ENCODE results near the gene CAPN2.

Gene CAPN2

DNA sequence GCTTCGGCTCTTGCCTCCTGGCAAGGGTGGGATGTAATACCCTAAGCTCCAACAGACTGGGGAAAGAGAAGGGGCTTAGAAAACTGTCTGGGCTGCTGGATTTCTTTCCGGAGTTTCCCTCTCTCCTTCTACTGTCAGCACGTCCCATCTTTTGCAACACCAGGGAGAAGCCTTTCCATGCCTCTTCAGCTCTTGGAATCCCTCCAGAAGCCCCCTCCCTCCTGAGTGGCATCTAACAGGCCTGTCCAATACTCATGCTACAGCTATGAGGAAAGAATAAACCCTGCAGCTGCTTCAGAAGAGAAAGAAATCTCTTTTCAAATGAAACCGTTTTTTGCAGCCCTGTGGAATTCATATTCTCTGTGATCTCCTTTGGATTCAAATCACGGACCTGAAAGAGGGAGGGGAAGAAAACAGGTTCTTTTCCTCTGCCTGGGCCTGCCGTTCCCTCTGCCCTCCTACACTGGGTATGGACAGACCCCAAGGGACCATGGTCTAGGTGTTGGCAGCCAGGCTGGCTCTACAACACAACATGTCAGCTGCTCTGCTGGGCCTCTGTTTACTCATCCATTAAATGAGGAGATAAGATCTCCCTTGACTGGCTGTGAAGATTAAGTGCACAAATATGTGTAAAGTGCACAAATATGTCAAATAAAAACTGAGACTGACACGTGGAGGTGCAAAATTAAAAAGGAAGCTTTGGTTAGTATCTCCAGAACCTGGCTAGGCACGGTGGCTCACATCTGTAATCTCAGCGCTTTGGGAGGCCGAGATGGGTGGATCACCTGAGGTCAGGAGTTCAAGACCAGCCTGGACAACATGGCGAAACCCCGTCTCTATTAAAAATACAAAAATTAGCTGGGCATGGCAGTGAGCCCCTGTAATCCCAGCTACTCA lies 6.0 kb upstream of the CAPN2 start (continued):
- TF ChIP-seq, protein P1, sequence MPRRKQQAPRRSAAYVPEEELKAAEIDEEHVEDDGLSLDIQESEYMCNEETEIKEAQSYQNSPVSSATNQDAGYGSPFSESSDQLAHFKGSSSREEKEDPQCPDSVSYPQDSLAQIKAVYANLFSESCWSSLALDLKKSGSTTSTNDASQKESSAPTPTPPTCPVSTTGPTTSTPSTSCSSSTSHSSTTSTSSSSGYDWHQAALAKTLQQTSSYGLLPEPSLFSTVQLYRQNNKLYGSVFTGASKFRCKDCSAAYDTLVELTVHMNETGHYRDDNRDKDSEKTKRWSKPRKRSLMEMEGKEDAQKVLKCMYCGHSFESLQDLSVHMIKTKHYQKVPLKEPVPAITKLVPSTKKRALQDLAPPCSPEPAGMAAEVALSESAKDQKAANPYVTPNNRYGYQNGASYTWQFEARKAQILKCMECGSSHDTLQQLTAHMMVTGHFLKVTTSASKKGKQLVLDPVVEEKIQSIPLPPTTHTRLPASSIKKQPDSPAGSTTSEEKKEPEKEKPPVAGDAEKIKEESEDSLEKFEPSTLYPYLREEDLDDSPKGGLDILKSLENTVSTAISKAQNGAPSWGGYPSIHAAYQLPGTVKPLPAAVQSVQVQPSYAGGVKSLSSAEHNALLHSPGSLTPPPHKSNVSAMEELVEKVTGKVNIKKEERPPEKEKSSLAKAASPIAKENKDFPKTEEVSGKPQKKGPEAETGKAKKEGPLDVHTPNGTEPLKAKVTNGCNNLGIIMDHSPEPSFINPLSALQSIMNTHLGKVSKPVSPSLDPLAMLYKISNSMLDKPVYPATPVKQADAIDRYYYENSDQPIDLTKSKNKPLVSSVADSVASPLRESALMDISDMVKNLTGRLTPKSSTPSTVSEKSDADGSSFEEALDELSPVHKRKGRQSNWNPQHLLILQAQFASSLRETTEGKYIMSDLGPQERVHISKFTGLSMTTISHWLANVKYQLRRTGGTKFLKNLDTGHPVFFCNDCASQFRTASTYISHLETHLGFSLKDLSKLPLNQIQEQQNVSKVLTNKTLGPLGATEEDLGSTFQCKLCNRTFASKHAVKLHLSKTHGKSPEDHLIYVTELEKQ (tag by site-specific recombination; IDR thresholded peaks at IDR 0.05; ENCODE audit: borderline replicate concordance) = peak; percentile 79; the same call in 1 of the 2 replicates
- TF ChIP-seq ZNF701 (tag by site-specific recombination; IDR thresholded peaks at IDR 0.05) = no peak
- TF ChIP-seq OSR2 (tag by site-specific recombination; IDR thresholded peaks at IDR 0.05) = peak; percentile 77
- peak; percentile 74 for TF ChIP-seq ZXDB (tag by site-specific recombination; IDR thresholded peaks at IDR 0.05)
- TF ChIP-seq, protein P2, sequence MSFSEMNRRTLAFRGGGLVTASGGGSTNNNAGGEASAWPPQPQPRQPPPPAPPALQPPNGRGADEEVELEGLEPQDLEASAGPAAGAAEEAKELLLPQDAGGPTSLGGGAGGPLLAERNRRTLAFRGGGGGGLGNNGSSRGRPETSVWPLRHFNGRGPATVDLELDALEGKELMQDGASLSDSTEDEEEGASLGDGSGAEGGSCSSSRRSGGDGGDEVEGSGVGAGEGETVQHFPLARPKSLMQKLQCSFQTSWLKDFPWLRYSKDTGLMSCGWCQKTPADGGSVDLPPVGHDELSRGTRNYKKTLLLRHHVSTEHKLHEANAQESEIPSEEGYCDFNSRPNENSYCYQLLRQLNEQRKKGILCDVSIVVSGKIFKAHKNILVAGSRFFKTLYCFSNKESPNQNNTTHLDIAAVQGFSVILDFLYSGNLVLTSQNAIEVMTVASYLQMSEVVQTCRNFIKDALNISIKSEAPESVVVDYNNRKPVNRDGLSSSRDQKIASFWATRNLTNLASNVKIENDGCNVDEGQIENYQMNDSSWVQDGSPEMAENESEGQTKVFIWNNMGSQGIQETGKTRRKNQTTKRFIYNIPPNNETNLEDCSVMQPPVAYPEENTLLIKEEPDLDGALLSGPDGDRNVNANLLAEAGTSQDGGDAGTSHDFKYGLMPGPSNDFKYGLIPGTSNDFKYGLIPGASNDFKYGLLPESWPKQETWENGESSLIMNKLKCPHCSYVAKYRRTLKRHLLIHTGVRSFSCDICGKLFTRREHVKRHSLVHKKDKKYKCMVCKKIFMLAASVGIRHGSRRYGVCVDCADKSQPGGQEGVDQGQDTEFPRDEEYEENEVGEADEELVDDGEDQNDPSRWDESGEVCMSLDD (tag by site-specific recombination; IDR thresholded peaks at IDR 0.05) = no peak
- TF ChIP-seq ZNF37A (tag by site-specific recombination; IDR thresholded peaks at IDR 0.05) = no peak
- no peak for TF ChIP-seq ZNF138 (tag by site-specific recombination; IDR thresholded peaks at IDR 0.05; ENCODE audit: borderline replicate concordance)
- TF ChIP-seq ZNF670 (tag by site-specific recombination; IDR thresholded peaks at IDR 0.05; ENCODE audit: low read depth) = no peak
- TF ChIP-seq ZNF274 (IDR thresholded peaks at IDR 0.05; ENCODE audit: low read length) = no peak
- no peak for TF ChIP-seq ZNF274 (tag by site-specific recombination; IDR thresholded peaks at IDR 0.05; ENCODE audit: borderline replicate concordance)
- TF ChIP-seq, protein P3, sequence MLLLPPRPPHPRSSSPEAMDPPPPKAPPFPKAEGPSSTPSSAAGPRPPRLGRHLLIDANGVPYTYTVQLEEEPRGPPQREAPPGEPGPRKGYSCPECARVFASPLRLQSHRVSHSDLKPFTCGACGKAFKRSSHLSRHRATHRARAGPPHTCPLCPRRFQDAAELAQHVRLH (tag by site-specific recombination; IDR thresholded peaks at IDR 0.05) = 0 out of 2 replicates have a peak, but pooled peaks have one; percentile 52
- peak; percentile 82; the same call in 1 of the 2 replicates for TF ChIP-seq ZBTB48 (tag by site-specific recombination; IDR thresholded peaks at IDR 0.05)
- peak; percentile 50; the same call in 1 of the 2 replicates for TF ChIP-seq ZNF24 (tag by site-specific recombination; IDR thresholded peaks at IDR 0.05)
- TF ChIP-seq ZNF626 (tag by site-specific recombination; IDR thresholded peaks at IDR 0.05) = no peak
- peak; percentile 10; the same call in 1 of the 2 replicates for TF ChIP-seq BCL11B (tag by site-specific recombination; IDR thresholded peaks at IDR 0.05; ENCODE audit: low read depth)
- TF ChIP-seq MZF1 (tag by site-specific recombination; IDR thresholded peaks at IDR 0.05; ENCODE audit: borderline replicate concordance) = no peak; the same call in 1 of the 2 replicates
- TF ChIP-seq, protein P4, sequence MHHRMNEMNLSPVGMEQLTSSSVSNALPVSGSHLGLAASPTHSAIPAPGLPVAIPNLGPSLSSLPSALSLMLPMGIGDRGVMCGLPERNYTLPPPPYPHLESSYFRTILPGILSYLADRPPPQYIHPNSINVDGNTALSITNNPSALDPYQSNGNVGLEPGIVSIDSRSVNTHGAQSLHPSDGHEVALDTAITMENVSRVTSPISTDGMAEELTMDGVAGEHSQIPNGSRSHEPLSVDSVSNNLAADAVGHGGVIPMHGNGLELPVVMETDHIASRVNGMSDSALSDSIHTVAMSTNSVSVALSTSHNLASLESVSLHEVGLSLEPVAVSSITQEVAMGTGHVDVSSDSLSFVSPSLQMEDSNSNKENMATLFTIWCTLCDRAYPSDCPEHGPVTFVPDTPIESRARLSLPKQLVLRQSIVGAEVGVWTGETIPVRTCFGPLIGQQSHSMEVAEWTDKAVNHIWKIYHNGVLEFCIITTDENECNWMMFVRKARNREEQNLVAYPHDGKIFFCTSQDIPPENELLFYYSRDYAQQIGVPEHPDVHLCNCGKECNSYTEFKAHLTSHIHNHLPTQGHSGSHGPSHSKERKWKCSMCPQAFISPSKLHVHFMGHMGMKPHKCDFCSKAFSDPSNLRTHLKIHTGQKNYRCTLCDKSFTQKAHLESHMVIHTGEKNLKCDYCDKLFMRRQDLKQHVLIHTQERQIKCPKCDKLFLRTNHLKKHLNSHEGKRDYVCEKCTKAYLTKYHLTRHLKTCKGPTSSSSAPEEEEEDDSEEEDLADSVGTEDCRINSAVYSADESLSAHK (tag by site-specific recombination; IDR thresholded peaks at IDR 0.05) = no peak
- TF ChIP-seq ZNF777 (tag by site-specific recombination; IDR thresholded peaks at IDR 0.05; ENCODE audit: borderline replicate concordance) = no peak
- TF ChIP-seq, protein P5, sequence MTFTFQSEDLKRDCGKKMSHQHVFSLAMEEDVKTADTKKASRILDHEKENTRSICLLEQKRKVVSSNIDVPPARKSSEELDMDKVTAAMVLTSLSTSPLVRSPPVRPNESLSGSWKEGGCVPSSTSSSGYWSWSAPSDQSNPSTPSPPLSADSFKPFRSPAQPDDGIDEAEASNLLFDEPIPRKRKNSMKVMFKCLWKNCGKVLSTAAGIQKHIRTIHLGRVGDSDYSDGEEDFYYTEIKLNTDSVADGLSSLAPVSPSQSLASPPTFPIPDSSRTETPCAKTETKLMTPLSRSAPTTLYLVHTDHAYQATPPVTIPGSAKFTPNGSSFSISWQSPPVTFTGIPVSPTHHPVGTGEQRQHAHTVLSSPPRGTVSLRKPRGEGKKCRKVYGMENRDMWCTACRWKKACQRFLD (tag by site-specific recombination; IDR thresholded peaks at IDR 0.05) = no peak
- TF ChIP-seq SALL2 (tag by site-specific recombination; IDR thresholded peaks at IDR 0.05; ENCODE audit: borderline replicate concordance) = no peak
- TF ChIP-seq, protein P6, sequence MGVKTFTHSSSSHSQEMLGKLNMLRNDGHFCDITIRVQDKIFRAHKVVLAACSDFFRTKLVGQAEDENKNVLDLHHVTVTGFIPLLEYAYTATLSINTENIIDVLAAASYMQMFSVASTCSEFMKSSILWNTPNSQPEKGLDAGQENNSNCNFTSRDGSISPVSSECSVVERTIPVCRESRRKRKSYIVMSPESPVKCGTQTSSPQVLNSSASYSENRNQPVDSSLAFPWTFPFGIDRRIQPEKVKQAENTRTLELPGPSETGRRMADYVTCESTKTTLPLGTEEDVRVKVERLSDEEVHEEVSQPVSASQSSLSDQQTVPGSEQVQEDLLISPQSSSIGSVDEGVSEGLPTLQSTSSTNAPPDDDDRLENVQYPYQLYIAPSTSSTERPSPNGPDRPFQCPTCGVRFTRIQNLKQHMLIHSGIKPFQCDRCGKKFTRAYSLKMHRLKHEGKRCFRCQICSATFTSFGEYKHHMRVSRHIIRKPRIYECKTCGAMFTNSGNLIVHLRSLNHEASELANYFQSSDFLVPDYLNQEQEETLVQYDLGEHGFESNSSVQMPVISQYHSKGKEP (tag by site-specific recombination; IDR thresholded peaks at IDR 0.05) = peak; percentile 11; the same call in 1 of the 2 replicates
- TF ChIP-seq ZNF239 (tag by site-specific recombination; IDR thresholded peaks at IDR 0.05) = no peak
- no peak for TF ChIP-seq ZNF426 (tag by site-specific recombination; IDR thresholded peaks at IDR 0.05)
- TF ChIP-seq, protein P7, sequence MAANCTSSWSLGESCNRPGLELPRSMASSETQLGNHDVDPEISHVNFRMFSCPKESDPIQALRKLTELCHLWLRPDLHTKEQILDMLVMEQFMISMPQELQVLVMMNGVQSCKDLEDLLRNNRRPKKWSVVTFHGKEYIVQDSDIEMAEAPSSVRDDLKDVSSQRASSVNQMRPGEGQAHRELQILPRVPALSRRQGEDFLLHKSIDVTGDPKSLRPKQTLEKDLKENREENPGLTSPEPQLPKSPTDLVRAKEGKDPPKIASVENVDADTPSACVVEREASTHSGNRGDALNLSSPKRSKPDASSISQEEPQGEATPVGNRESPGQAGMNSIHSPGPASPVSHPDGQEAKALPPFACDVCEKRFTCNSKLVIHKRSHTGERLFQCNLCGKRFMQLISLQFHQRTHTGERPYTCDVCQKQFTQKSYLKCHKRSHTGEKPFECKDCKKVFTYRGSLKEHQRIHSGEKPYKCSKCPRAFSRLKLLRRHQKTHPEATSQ (tag by site-specific recombination; IDR thresholded peaks at IDR 0.05) = no peak

Data from HEK293 (cell line).